Neural crest cell (in vitro differentiated cells): Measurements from ENCODE around the gene BANF2. TPM values are rescaled to one million over a fixed set of nuclear protein-coding genes. Genes with fewer than 3 reads are reported as not detected.

ENCODE experiments used
- DNase-seq: peaks from one replicate; pipeline ENCODE4 v3.0.0; 2021; ENCODE audit warnings: low read depth, mixed read lengths, low spot score
- H3K27ac Mint-ChIP-seq: one replicate; pipeline ENCODE4 v1.8.0; 2021; ENCODE audit warnings: mild to moderate bottlenecking, mixed read lengths; ENCODE audit not compliant: unreplicated experiment
- H3K27me3 Mint-ChIP-seq: 2 replicates; pipeline ENCODE4 v1.8.0; 2021; ENCODE audit warnings: low read depth, mild to moderate bottlenecking, mixed read lengths
- H3K36me3 Mint-ChIP-seq: 2 replicates; pipeline ENCODE4 v1.8.0; 2021; ENCODE audit warnings: low read depth, mild to moderate bottlenecking, mixed read lengths
- H3K4me1 Mint-ChIP-seq: 2 replicates; pipeline ENCODE4 v1.8.0; 2021; ENCODE audit warnings: mixed read lengths
- H3K4me3 Mint-ChIP-seq: one replicate; pipeline ENCODE4 v1.8.0; 2021; ENCODE audit warnings: mild to moderate bottlenecking, mixed read lengths
- H3K9me3 Mint-ChIP-seq: 2 replicates; pipeline ENCODE4 v1.8.0; 2021; ENCODE audit warnings: mixed read lengths
- CTCF ChIP-seq: fragments of 200-600 bp; sonication (generic); conservative IDR thresholded peaks from 2 replicates; pipeline ENCODE4 v1.5.0; 2021; ENCODE audit warnings: antibody characterized with exemption, mild to moderate bottlenecking
- long read RNA-seq: library from polyadenylated mRNA; unstranded; transcript quantifications from one replicate; pipeline ENCODE4 v2.0.0, GENCODE V29; 2020
- total RNA-seq: library from RNA; stranded (reverse); gene quantifications from 2 replicates; pipeline ENCODE4 v1.2.1, GENCODE V29; 2021

BANF2 gene
- not detected in 2 replicates for total RNA-seq
- long read RNA-seq = 0 reads

- H3K4me3 Mint-ChIP-seq = no peak within 1 kb of the TSS
- H3K27me3 Mint-ChIP-seq = peaks cover 3% of the 10 kb centered on the region
- no peaks in the 10 kb centered on the region for H3K36me3 Mint-ChIP-seq
- no peak for DNase-seq
- TF ChIP-seq CTCF = no peak
- H3K4me1 Mint-ChIP-seq = no peaks in the 10 kb centered on the region
- H3K9me3 Mint-ChIP-seq = peaks cover 4% of the 10 kb centered on the region
- no peak within 1 kb of the TSS for H3K27ac Mint-ChIP-seq
Measured at GRCh38 chr20:17699931-17700351, at the start of gene BANF2. BANF2 (plus strand) TSS chr20:17699966; CDS start chr20:17725026, 25,060 bp downstream.

- no peaks in the 10 kb centered on the region for H3K27me3 Mint-ChIP-seq
- no peak for TF ChIP-seq CTCF
- H3K9me3 Mint-ChIP-seq = no peaks in the 10 kb centered on the region
- peaks cover 2% of the 10 kb centered on the region for H3K36me3 Mint-ChIP-seq
- no peak overlapping the region for H3K4me3 Mint-ChIP-seq
- no peak overlapping the region for H3K27ac Mint-ChIP-seq
- peaks cover 31% of the 10 kb centered on the region for H3K4me1 Mint-ChIP-seq
- no peak for DNase-seq
Measured at GRCh38 chr20:17650301-17651128, 49.3 kb upstream of the BANF2 start.

- no peak for DNase-seq
- Mint-ChIP-seq H3K9me3 (no peaks in the 10 kb centered on the region), H3K27ac (no peak overlapping the region), H3K4me3 (no peak overlapping the region), H3K27me3 (no peaks in the 10 kb centered on the region), H3K36me3 (peaks cover 2% of the 10 kb centered on the region), H3K4me1 (peaks cover 29% of the 10 kb centered on the region)
- TF ChIP-seq CTCF = no peak
Measured at GRCh38 chr20:17651129-17651759, 48.5 kb upstream of the BANF2 start.

- Mint-ChIP-seq H3K27ac (no peak overlapping the region), H3K4me1 (peaks cover 24% of the 10 kb centered on the region)
Measured at GRCh38 chr20:17651760-17652388, 47.9 kb upstream of the BANF2 start.

More at GRCh38 chr20:17651760-17652388, 47.9 kb upstream of the BANF2 start:
- Mint-ChIP-seq H3K27me3 (no peaks in the 10 kb centered on the region), H3K36me3 (peaks cover 2% of the 10 kb centered on the region), H3K9me3 (no peaks in the 10 kb centered on the region), H3K4me3 (no peak overlapping the region)
- DNase-seq = no peak
- TF ChIP-seq CTCF = no peak
